OCI-LY3 (cell line): Measurements from ENCODE around the gene ABCF2.

Source experiments
- EZH2phosphoT487 ChIP-seq: fragments of 200-600 bp; shearing (Covaris generic); IDR thresholded peaks from 2 replicates; pipeline ENCODE4 v1.6.1; 2018; ENCODE audit warnings: antibody characterized with exemption, mixed run types, low read depth
- TF ChIP-seq, protein P1 (sequence below): fragments of 200-600, 300-600 bp; sonication (generic); IDR thresholded peaks from 2 replicates; pipeline ENCODE4 v1.5.1; 2014; ENCODE audit warnings: antibody characterized with exemption, low read length, low read depth

DNA sequence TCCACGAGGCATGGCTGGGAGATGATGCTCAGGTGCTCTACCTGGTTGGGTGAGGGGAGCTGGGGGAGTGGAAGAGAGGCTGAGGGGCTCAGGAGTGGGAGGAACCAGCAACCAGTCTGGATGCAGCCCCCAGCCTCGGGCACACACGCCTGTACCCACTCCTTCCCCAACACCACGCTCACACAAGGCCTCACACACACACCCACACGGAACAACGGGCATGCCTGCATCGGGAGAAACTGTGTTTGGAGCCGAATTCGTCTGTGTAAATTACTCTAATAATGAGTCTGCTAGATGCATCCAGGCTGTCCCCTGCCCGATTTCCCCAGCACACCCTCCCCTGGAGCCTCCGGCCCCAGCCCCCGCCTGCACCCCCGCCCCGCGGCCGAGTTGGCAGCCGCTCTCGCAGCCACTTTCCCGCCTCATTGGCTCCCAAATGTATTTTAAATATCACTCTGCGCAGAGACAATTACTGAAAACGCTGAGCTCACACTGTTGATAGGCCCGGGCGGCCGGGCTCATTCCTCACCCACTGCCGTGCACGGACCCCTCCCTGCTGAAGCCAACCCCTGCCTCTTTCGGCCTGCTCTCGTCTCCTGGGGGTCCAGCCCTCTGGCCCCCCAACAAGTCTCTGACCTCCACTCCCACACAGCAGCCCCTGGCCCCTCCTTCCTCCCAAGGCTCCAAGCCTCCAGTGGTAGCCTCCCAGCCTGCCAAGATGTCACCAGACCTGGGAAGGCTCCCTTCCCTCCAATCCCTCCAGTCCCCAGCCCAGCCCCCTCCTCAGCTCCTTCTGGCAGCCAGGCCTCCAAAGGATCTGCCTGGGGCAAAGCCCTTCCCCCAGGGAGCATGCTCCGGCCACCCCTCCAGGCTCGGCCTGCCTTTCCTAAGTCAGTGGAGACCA is 27.8 kb downstream of the ABCF2 start:
- TF ChIP-seq, protein P1, sequence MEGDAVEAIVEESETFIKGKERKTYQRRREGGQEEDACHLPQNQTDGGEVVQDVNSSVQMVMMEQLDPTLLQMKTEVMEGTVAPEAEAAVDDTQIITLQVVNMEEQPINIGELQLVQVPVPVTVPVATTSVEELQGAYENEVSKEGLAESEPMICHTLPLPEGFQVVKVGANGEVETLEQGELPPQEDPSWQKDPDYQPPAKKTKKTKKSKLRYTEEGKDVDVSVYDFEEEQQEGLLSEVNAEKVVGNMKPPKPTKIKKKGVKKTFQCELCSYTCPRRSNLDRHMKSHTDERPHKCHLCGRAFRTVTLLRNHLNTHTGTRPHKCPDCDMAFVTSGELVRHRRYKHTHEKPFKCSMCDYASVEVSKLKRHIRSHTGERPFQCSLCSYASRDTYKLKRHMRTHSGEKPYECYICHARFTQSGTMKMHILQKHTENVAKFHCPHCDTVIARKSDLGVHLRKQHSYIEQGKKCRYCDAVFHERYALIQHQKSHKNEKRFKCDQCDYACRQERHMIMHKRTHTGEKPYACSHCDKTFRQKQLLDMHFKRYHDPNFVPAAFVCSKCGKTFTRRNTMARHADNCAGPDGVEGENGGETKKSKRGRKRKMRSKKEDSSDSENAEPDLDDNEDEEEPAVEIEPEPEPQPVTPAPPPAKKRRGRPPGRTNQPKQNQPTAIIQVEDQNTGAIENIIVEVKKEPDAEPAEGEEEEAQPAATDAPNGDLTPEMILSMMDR, result no peak
- no peak for TF ChIP-seq EZH2phosphoT487
